NCI-H2029 (cell line): ENCODE measurements around the gene MCCC1.
"Not testable (repeated sequence)": the region's sequence is repeated elsewhere in the genome, so short reads cannot be mapped to it uniquely, and the experiment has no call there.

ENCODE experiments used
- DNase-seq: peaks from one replicate; lab custom pipeline; 2025; lab: John Stamatoyannopoulos, UW

MCCC1 gene

DNA sequence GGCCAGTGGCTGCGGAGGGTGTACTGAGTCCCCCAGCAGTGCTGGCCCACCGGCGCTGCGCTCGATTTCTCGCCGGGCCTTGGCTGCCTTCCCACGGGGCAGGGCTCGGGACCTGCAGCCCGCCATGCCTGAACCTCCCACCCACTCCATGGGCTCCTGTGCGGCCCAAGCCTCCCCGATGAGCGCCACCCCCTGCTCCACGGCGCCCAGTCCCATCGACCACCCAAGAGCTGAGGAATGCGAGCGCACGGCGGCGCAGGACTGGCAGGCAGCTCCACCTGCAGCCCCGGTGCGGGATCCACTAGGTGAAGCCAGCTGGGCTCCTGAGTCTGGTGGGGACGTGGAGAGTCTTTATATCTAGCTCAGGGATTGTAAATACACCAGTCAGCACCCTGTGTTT lies 1.7 kb upstream of the MCCC1 start:
- not testable (repeated sequence) for DNase-seq

GRCh38 chr3:183100376-183100775 lies 1.1 kb upstream of the MCCC1 start:
- DNase-seq = no peak

GRCh38 chr3:183099838-183100204 lies 525 bp upstream of the MCCC1 start:
- DNase-seq = no peak

DNA sequence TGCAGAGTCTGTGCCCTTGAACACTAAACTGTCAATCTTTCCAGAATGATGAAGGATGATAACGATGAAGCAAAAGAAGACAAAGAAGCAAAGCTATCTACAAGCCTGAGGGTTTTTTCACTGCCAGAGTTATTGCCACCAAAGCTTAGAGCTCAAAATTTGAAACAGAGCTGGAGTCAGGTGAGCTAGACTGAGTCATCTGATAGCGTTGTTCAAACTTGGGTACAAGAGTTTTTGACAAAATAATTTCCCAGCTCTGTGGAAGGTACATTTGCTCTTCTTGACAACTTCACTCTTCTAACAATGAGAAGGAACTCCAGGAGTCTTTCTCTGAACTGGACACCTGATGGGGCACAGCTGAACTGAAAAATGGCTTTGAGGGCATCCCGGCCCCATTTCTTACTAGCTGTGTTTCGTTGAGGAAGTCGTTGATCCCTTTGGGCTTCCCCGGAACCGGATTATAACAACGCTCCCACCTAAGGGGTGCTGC lies 715 bp downstream of the MCCC1 start:
- no peak for DNase-seq

DNA sequence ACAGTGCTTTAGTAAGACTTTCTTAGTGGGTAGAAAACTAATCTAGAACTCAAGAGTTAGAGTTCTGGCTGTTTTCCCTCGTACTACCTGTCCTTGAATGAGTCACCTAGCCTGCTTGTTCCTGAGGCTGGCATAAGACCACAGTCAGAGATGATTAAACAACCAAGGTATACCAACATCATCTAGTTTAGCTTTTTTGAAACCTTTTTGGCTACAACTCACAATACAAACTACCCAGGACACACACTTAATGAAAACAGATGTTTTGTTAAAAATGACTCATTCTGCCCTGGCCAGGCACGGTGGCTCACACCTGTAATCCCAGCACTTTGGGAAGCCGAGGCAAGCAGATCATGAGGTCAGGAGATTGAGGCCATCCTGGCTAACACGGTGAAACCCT lies 4.6 kb downstream of the MCCC1 start:
- DNase-seq = no peak

GRCh38 chr3:183092256-183092655 lies 7.0 kb downstream of the MCCC1 start:
- no peak for DNase-seq

GRCh38 chr3:183087184-183087583 lies 12.1 kb downstream of the MCCC1 start:
- DNase-seq = no peak

- no peak for DNase-seq
These were observed 13.5 kb downstream of the MCCC1 start for GRCh38 chr3:183085634-183086390.

- DNase-seq = no peak
These were observed 16.9 kb downstream of the MCCC1 start for GRCh38 chr3:183082355-183082915.

DNA sequence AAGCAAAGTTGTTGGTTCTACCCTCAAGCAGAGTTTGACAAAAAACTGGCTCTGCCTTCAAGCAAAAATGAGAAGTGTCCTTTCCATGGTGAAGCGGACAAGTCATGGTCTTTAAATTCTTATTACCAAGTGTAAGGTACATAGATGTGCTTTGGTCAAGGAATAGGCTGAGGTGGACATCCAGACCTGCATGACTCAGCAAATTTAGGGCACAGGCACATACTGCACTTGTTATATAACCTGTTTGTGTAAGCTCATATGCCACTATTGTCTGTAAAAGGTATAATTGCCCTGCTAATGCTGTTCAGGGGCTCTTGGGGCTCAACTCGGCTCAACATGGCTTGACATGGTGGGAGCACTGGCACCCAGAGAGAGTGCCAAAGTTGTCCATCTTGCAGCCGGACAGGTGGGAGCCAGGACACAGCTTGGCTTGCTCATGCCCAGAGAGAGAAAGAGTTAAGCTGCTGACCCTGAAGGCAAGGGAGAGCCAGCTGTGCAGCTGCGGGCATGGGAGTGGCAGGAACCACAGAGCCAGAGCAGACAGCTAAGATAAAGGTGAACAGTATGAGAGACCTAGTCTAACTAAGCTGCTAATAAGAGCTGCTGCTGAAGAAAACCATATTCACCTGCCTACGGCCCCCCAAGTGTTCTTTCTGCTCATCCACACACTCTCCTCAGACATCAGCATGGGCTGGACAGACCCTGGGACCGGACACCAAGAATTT lies 17.7 kb downstream of the MCCC1 start:
- no peak for DNase-seq

DNA sequence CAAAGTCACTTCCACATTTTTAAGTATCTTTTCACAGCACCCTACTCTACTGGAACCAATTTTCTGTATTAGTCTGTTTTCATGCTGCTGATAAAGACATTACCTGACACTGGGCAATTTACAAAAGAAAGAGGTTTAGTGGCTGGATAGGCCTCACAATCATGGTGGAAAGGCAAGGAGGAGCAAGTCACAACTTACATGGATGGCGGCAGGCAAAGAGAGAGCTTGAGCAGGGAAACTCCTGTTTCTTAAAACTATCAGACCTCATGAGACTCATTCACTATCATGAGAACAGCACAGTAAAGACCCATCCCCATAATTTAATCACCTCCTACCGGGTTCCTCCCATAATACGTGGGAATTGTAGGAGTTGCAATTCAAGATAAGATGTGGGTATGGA lies 18.7 kb downstream of the MCCC1 start:
- DNase-seq = no peak

GRCh38 chr3:183074881-183075280 lies 24.4 kb downstream of the MCCC1 start:
- no peak for DNase-seq

DNA sequence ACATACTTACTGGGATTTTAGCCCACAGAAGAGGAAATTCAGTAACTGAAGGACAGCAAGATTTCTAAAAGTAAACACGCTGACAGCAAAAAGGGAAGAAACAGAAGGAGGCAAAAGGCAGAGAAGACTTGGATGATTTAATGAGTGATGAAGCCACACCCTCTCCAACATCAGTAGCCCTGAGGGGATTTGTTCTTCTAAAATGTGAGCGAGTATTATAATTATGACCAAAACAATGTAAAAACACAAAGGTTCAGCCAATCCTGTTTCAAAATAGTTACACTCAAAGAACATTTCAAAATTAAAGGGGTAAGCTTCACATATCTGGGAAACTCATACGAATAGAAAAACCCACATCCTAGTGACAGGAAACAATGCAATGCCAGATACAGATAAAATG lies 25.0 kb downstream of the MCCC1 start:
- no peak for DNase-seq

DNA sequence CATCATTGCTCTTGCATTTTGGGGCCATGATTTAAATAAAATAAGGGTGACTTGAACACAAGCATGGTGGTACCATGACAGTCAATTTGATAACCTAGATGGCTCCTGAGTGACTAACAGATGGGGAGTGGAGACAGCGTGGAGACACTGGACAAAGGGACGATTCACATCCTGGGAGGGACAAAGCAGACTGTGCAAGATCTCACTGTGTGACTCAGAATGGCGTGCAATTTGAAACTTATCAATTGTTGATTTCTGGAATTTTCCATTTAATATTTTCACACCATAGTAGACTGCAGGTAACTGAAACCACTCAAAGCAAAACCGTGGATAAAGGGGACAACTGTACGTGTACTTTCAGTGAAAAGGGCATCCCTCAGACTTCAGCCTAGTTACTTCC lies 25.5 kb downstream of the MCCC1 start:
- DNase-seq = no peak

- DNase-seq = no peak
These were observed 28.4 kb downstream of the MCCC1 start for GRCh38 chr3:183070892-183071291.

- DNase-seq = no peak
These were observed 30.2 kb downstream of the MCCC1 start for GRCh38 chr3:183069086-183069485.

DNA sequence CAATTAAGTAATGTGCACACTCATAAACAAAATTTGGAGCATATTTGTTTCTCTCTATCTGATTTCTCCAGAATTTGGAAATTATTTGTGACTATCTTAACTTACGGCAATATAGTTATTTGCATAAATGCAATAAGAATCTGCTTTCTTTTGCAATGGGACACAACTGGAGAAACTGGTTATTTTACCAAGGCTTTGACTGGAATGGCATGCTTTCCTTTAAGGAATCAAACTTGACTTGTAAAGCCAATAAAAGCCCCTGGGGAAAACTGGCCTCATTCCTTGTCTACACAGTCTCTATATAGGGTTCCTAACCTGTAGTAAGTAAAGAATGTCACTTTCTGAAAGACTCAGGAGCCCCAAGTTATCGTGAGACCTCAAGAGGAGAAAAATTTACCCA lies 32.4 kb downstream of the MCCC1 start:
- not testable (repeated sequence) for DNase-seq

GRCh38 chr3:183064475-183064874 lies 34.8 kb downstream of the MCCC1 start:
- DNase-seq = no peak

DNA sequence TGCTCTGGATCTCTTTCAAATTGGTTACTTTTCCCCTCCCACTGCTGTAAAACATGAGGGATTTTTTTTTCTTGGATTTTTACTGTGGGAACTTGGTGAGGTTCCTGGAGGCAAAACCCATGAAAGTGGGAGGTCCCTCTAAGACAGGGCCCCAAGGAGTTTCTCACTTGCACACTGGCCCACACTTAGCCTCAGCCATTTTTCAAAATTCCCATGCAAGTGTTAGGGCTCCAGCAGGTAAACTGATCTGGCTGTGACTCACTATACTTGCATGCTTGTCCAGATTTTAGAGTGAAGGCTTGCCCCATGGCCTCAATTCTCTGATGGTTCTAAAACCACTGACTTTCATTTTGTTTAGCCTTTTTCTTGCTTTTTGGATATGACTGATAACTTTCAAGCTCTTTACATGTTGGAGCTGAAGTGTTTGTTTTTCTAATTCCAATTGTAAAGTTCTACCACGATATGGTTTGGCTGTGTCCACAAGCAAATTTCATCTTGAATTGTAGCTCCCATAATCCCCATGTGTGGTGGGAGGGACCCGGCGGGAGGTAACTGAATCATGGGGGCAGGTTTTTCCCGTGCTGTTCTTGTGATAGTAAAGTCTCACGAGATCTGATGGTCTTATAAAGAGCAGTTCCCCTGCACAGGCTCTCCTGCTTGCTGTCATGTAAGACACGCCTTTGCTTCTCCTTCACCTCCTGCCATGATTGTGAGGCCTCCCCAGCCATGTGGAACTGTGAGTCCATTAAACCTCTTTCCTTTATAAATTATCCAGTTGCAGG lies 37.7 kb downstream of the MCCC1 start:
- no peak for DNase-seq

GRCh38 chr3:183058351-183058750 lies 40.9 kb downstream of the MCCC1 start:
- no peak for DNase-seq

DNA sequence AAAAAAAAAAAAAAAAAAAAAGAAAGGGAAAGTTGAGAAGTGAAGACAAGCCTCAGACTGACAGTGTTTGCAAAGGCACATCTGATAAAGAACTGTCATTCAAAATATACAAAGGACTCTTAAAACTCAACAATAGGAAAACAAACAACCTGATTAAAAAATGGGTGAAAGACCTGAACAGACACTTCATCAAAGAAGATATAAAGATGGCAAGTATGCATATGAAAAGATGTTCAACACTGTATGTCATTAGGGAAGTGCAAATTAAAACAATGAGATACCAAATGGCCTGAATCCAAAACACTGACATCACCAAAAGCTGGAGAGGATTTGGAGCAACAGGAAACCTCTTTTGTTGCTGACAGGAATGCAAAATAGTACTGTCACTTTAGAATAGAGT lies 48.6 kb downstream of the MCCC1 start:
- no peak for DNase-seq

GRCh38 chr3:183046883-183047282 lies 52.4 kb downstream of the MCCC1 start:
- no peak for DNase-seq
